Measurements from ENCODE around the gene SLC35F2. TPM values are rescaled to one million over a fixed set of nuclear protein-coding genes. Genes with fewer than 3 reads are reported as not detected.

Gene SLC35F2, protein sequence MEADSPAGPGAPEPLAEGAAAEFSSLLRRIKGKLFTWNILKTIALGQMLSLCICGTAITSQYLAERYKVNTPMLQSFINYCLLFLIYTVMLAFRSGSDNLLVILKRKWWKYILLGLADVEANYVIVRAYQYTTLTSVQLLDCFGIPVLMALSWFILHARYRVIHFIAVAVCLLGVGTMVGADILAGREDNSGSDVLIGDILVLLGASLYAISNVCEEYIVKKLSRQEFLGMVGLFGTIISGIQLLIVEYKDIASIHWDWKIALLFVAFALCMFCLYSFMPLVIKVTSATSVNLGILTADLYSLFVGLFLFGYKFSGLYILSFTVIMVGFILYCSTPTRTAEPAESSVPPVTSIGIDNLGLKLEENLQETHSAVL
- 5.0 TPM for polyA plus RNA-seq (2013, experiment 1 of 2)
- 5.2 TPM for polyA plus RNA-seq (2013, experiment 2 of 2)

DNA sequence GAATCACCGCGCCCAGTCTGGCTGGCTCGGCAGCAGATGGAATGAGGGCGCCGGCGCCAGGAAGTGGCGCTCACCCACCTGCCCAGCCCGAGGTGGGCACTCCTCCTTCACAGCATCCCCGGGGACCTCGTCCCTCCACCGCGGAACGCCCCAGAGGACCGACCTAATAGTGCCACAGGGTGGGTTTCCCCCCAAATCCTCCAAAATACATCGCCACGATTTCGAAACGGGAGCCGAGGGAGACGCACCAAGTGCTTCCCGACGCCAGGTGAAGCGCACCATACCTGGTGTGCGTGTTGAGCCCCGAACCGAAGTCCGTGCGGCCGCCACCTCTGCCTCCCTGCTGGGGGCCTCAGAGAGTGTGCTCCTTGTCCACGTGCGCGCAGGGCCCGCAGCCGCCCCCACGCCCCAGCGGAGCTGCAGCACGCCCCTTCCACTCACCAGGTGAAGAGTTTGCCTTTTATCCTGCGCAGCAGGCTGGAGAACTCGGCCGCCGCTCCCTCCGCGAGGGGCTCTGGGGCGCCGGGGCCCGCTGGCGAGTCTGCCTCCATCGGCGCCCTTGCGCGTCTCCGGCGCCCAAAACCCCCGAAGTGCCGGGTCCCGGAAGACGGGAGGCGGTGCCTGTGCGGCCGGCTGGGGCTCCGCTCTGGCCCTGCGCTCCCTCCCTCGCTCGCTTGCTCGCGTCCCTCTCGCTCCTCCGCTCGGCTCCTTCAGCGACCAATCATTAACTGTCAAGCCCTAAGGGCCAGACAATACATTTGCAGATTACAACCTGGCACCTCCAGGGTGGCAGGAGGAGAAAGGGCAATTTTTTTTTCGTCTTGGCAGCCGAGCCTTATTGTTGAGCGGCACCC lies at the start of gene SLC35F2:
Gene SLC35F2 (minus strand): TSS at position 571 of the 854 bp plus-strand sequence. CDS start 20 bp downstream, at position 551.
- Histone ChIP-seq H2BK120ac (ENCODE audit: low read depth, low read length) (no peak within 1 kb of the TSS), H2BK5ac (ENCODE audit: low read length) (no peak within 1 kb of the TSS), H3K4me3 (ENCODE audit: low read length in 2 of 2) (peak within 1 kb of the TSS; percentile 67 to 79), H3K27me3 (ENCODE audit: control insufficient read depth in 3 of 3, insufficient read depth in 3 of 3, low read depth in 1 of 3, low read length in 3 of 3) (peaks cover 3 to 37% (median 17%) of the 10 kb centered on the region in 3 experiments), H4K8ac (ENCODE audit: low read depth, low read length) (no peak within 1 kb of the TSS), H2AFZ (ENCODE audit: low read length) (peak within 1 kb of the TSS; percentile 99), H3K27ac (replicated peaks; ENCODE audit: low read length) (no peak within 1 kb of the TSS), H4K91ac (ENCODE audit: low read depth, low read length, poor library complexity) (no peak within 1 kb of the TSS), H3K79me1 (ENCODE audit: low read depth, low read length) (no peaks in the 10 kb centered on the region), H3K9me3 (replicated peaks in 1 of 2; ENCODE audit: control insufficient read depth in 2 of 2, insufficient read depth in 1 of 2, low read depth in 1 of 2, low read length in 2 of 2) (no peaks in the 10 kb centered on the region), H3K4ac (ENCODE audit: low read length) (no peak within 1 kb of the TSS), H3K4me1 (ENCODE audit: control insufficient read depth in 2 of 2, insufficient read depth in 1 of 2, low read depth in 1 of 2, low read length in 2 of 2) (peaks cover 0 to 9% of the 10 kb centered on the region in 2 donors), H3K14ac (ENCODE audit: low read length) (peak within 1 kb of the TSS; percentile 71), H2BK15ac (ENCODE audit: low read length) (peak within 1 kb of the TSS; percentile 98), H3K9ac (ENCODE audit: low read depth, low read length, poor library complexity) (peak within 1 kb of the TSS; percentile 53), H3K18ac (ENCODE audit: low read length) (peak within 1 kb of the TSS; percentile 97), H3K23ac (ENCODE audit: low read depth, low read length, poor library complexity) (peak within 1 kb of the TSS; percentile 90), H3K4me2 (ENCODE audit: insufficient read depth, low read length, poor library complexity, severe bottlenecking) (peak within 1 kb of the TSS; percentile 96), H2AK5ac (ENCODE audit: low read depth, low read length) (peak within 1 kb of the TSS; percentile 25), H2BK12ac (ENCODE audit: low read length) (no peak within 1 kb of the TSS), H3K36me3 (replicated peaks in 1 of 2; ENCODE audit: control insufficient read depth in 2 of 2, insufficient read depth in 2 of 2, low read length in 2 of 2) (no peaks in the 10 kb centered on the region)
- DNase-seq (ENCODE audit: low spot score) = peak; percentile 62
- no CpG with 5 or more reads among the region's 73 CpGs for WGBS, 2 donors (ENCODE audit: extremely low coverage in 2 of 2, insufficient read length in 2 of 2, insufficient replicate concordance in 1 of 2)

DNA sequence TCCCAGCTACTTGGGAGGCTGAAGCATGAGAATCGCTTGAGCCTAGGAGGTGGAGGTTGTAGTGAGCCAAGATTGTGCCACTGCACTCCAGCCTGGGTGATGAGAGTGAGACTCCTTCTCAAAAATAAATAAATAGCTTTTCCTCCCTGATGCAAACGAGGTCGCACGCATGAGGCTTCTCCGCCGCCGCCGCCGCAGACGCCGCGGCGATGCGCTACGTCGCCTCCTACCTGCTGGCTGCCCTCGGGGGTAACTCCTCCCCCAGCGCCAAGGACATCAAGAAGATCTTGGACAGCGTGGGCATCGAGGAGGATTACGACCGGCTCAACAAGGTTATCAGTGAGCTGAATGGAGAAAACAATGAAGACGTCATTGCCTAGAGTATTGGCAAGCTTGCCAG lies 49.6 kb upstream of the SLC35F2 start:
- H3K27me3 ChIP-seq (ENCODE audit: control insufficient read depth in 3 of 3, insufficient read depth in 3 of 3, low read depth in 1 of 3, low read length in 3 of 3) = no peaks in the 10 kb centered on the region
- no peak overlapping the region for H4K8ac ChIP-seq (ENCODE audit: low read depth, low read length)
- no peak for DNase-seq (ENCODE audit: low spot score)
- H3K14ac ChIP-seq (ENCODE audit: low read length) = no peak overlapping the region
- no peak overlapping the region for H4K91ac ChIP-seq (ENCODE audit: low read depth, low read length, poor library complexity)
- H3K4me1 ChIP-seq (ENCODE audit: control insufficient read depth in 2 of 2, insufficient read depth in 1 of 2, low read depth in 1 of 2, low read length in 2 of 2) = no peaks in the 10 kb centered on the region
- H2BK120ac ChIP-seq (ENCODE audit: low read depth, low read length) = no peak overlapping the region
- H2AK5ac ChIP-seq (ENCODE audit: low read depth, low read length) = no peak overlapping the region
- peaks cover 0 to 2% of the 10 kb centered on the region in 2 donors for H3K9me3 ChIP-seq (replicated peaks in 1 of 2; ENCODE audit: control insufficient read depth in 2 of 2, insufficient read depth in 1 of 2, low read depth in 1 of 2, low read length in 2 of 2)
- no peak overlapping the region for H2BK5ac ChIP-seq (ENCODE audit: low read length)
- H3K4ac ChIP-seq (ENCODE audit: low read length) = no peak overlapping the region
- H2AFZ ChIP-seq (ENCODE audit: low read length) = no peak overlapping the region
- no peak overlapping the region for H3K23ac ChIP-seq (ENCODE audit: low read depth, low read length, poor library complexity)
- no peaks in the 10 kb centered on the region for H3K79me1 ChIP-seq (ENCODE audit: low read depth, low read length)
- no peaks in the 10 kb centered on the region for H3K36me3 ChIP-seq (replicated peaks in 1 of 2; ENCODE audit: control insufficient read depth in 2 of 2, insufficient read depth in 2 of 2, low read length in 2 of 2)
- no CpG with 5 or more reads among the region's 23 CpGs for WGBS, 2 donors (ENCODE audit: extremely low coverage in 2 of 2, insufficient read length in 2 of 2, insufficient replicate concordance in 1 of 2)
- no peak overlapping the region for H2BK15ac ChIP-seq (ENCODE audit: low read length)
- no peak overlapping the region for H3K18ac ChIP-seq (ENCODE audit: low read length)
- H3K27ac ChIP-seq (replicated peaks; ENCODE audit: low read length) = no peak overlapping the region
- no peak overlapping the region for H3K4me2 ChIP-seq (ENCODE audit: insufficient read depth, low read length, poor library complexity, severe bottlenecking)
- H3K4me3 ChIP-seq (ENCODE audit: low read length in 2 of 2) = no peak overlapping the region
- no peak overlapping the region for H3K9ac ChIP-seq (ENCODE audit: low read depth, low read length, poor library complexity)
- no peak overlapping the region for H2BK12ac ChIP-seq (ENCODE audit: low read length)

DNA sequence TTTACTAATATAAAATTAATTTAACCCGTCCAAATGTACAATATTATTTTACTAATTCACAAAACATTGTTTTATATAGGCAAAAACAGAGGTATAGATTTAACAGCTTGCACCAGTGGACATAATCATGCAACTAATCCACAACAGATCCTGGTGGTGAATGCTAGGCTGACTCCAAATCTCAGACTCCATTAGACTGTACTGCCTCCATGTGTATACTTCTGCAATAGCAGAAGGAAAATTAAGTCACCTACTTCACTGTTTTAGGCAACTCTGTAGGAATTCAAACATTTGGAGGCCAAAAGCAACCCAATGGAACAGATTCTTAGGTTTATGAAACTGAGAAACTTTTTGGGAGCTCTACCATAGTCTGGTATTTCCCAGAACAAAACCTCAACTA lies 39.7 kb upstream of the SLC35F2 start:
- Histone ChIP-seq H3K14ac (ENCODE audit: low read length) (no peak overlapping the region), H2AK5ac (ENCODE audit: low read depth, low read length) (no peak overlapping the region), H4K8ac (ENCODE audit: low read depth, low read length) (no peak overlapping the region), H2BK12ac (ENCODE audit: low read length) (no peak overlapping the region), H2BK5ac (ENCODE audit: low read length) (no peak overlapping the region), H2BK120ac (ENCODE audit: low read depth, low read length) (no peak overlapping the region), H3K23ac (ENCODE audit: low read depth, low read length, poor library complexity) (no peak overlapping the region), H3K27me3 (ENCODE audit: control insufficient read depth in 3 of 3, insufficient read depth in 3 of 3, low read depth in 1 of 3, low read length in 3 of 3) (peaks cover 0 to 5% (median 0%) of the 10 kb centered on the region in 3 experiments), H4K91ac (ENCODE audit: low read depth, low read length, poor library complexity) (no peak overlapping the region), H3K79me1 (ENCODE audit: low read depth, low read length) (no peaks in the 10 kb centered on the region), H3K4me3 (ENCODE audit: low read length in 2 of 2) (no peak overlapping the region), H3K9me3 (replicated peaks in 1 of 2; ENCODE audit: control insufficient read depth in 2 of 2, insufficient read depth in 1 of 2, low read depth in 1 of 2, low read length in 2 of 2) (no peaks in the 10 kb centered on the region), H3K4ac (ENCODE audit: low read length) (no peak overlapping the region), H3K4me1 (ENCODE audit: control insufficient read depth in 2 of 2, insufficient read depth in 1 of 2, low read depth in 1 of 2, low read length in 2 of 2) (peaks cover 0 to 1% of the 10 kb centered on the region in 2 donors), H3K18ac (ENCODE audit: low read length) (no peak overlapping the region), H2AFZ (ENCODE audit: low read length) (no peak overlapping the region), H2BK15ac (ENCODE audit: low read length) (no peak overlapping the region), H3K9ac (ENCODE audit: low read depth, low read length, poor library complexity) (no peak overlapping the region), H3K36me3 (replicated peaks in 1 of 2; ENCODE audit: control insufficient read depth in 2 of 2, insufficient read depth in 2 of 2, low read length in 2 of 2) (no peaks in the 10 kb centered on the region), H3K27ac (replicated peaks; ENCODE audit: low read length) (no peak overlapping the region), H3K4me2 (ENCODE audit: insufficient read depth, low read length, poor library complexity, severe bottlenecking) (no peak overlapping the region)
- WGBS, 2 donors (ENCODE audit: extremely low coverage in 2 of 2, insufficient read length in 2 of 2, insufficient replicate concordance in 1 of 2) = no CpG with 5 or more reads among the region's 1 CpG
- DNase-seq (ENCODE audit: low spot score) = peak; percentile 2

All from neuronal stem cell (in vitro differentiated cells).